Memory B cell (primary cell): Measurements from ENCODE around the gene CCDC66.
"Not testable (repeated sequence)": the region's sequence is repeated elsewhere in the genome, so short reads cannot be mapped to it uniquely, and the experiment has no call there.

Source experiments
- ATAC-seq: fragments of 150-1000 bp; cut with Tn5 transposase; 2 replicates; pipeline ENCODE4 v1.10.0; 2021; ENCODE audit warnings: low read depth, mild to moderate bottlenecking, moderate library complexity
- DNase-seq, 2 donors: peaks; one replicate each; pipeline ENCODE4 v3.0.0; 2022; ENCODE audit warnings: low spot score in 2 of 2
- H3K27ac Mint-ChIP-seq: one replicate; pipeline ENCODE4 v1.8.0; 2022; ENCODE audit warnings: mild to moderate bottlenecking, moderate library complexity, mixed read lengths
- H3K27me3 Mint-ChIP-seq: one replicate; pipeline ENCODE4 v1.8.0; 2022; ENCODE audit warnings: mixed read lengths
- H3K36me3 Mint-ChIP-seq: one replicate; pipeline ENCODE4 v1.8.0; 2022; ENCODE audit warnings: mild to moderate bottlenecking, mixed read lengths
- H3K4me1 Mint-ChIP-seq: one replicate; pipeline ENCODE4 v1.8.0; 2022; ENCODE audit warnings: mixed read lengths
- H3K4me3 Mint-ChIP-seq: one replicate; pipeline ENCODE4 v1.8.0; 2022; ENCODE audit warnings: mild to moderate bottlenecking, moderate library complexity, mixed read lengths
- H3K9me3 Mint-ChIP-seq: one replicate; pipeline ENCODE4 v1.8.0; 2022; ENCODE audit warnings: mixed read lengths

Gene CCDC66

DNA sequence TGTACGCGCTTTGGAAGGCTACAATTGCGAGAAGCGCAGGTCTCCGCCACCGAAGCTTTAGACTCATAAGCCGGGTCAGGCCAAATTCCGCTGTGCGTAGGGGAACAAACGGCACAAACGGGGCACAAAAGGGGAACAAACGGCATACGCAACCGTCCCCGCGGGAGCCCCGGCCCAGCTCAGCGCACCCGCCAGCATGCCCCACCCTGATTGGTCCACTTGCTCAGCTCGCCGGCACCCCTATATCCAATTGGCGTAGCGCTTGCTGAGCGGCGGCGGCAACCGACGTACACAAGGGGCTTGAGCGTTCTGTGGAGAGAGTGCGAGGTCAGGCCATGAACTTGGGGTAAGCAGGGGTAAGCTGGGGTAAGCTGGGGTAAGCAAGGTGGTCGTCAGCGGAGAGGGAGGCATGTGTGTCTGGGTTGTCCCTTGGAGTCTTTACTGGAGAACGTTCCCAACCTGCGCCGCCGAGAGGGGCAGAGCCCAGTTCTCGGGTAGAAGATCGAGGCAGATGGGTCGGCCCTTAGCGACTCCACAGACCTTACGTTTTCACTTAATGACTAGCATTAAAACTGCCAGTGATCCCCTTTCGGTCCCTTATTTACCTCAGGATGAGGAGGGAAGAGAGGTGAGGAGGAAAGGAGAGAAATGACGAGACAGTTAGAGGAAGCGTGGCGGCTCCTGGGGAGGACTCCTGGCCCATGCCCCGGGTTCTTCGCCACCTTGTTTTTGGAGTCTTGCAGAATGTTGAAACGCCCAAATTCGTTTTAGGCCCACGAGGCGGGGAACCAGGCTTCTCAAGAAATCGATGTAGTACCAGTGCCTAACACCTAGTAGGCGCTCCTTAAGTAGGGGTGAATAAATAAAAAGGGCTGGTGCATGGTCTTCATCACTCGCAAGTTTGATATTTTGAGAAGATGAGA is at the start of gene CCDC66:
CCDC66 (plus strand) TSS at position 268 of the 923 bp plus-strand sequence; CDS start at position 336, 68 bp downstream.
- DNase-seq: peak; percentile 86 to 92
- H3K27me3 Mint-ChIP-seq: no peaks in the 10 kb centered on the region
- H3K27ac Mint-ChIP-seq: peak within 1 kb of the TSS; percentile 98
- peaks cover 12% of the 10 kb centered on the region for H3K4me1 Mint-ChIP-seq
- H3K9me3 Mint-ChIP-seq: no peaks in the 10 kb centered on the region
- H3K36me3 Mint-ChIP-seq: peaks cover 9% of the 10 kb centered on the region
- H3K4me3 Mint-ChIP-seq: peak within 1 kb of the TSS; percentile 97
- ATAC-seq: peak; percentile 95

DNA sequence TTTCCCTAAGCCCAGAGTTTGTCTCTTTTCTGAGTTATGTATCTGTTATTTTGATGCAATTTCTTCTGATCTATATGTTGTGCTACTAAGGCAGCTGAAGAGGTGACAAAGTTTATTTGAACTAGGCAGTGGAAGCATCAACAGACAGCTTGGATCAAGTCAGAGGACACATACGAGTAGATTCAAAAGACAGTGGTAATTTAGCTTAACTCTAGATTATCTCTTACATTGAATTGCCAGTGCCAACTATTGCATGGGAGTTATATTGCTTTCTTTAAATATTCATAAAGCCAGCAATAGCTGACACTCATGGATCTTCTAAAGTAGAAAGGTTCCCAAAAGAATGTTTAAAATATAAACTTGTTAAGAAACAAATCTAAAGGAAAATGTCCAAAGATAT is 37.3 kb upstream of the CCDC66 start:
- DNase-seq: no peak
- Mint-ChIP-seq H3K27me3 (peaks cover 18% of the 10 kb centered on the region), H3K9me3 (peaks cover 4% of the 10 kb centered on the region), H3K27ac (no peak overlapping the region), H3K4me3 (no peak overlapping the region), H3K36me3 (no peaks in the 10 kb centered on the region), H3K4me1 (no peaks in the 10 kb centered on the region)
- no peak for ATAC-seq

DNA sequence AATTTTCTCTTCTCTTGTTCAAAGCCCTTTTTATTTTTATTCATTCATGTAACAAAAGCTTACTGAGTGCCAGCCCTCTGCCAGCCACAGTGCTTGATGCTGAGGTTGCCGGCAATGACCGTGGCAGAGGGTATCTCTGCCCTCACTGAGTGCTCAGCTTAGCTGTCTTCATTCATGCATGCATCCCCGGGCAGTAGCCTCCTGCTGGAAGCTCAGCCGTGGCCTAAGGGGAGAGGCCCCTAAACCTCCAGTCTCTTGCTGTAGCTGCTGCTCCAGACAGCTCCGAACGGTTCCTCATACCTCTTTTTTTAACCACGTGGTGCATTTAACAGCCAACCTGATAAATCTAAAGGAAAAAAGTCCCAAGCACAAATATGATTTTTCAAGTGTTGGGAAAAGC is 34.6 kb upstream of the CCDC66 start:
- Mint-ChIP-seq H3K27ac (no peak overlapping the region), H3K27me3 (peaks cover 14% of the 10 kb centered on the region), H3K4me3 (no peak overlapping the region), H3K36me3 (no peaks in the 10 kb centered on the region), H3K9me3 (peaks cover 4% of the 10 kb centered on the region), H3K4me1 (no peaks in the 10 kb centered on the region)
- no peak for ATAC-seq
- no peak for DNase-seq

DNA sequence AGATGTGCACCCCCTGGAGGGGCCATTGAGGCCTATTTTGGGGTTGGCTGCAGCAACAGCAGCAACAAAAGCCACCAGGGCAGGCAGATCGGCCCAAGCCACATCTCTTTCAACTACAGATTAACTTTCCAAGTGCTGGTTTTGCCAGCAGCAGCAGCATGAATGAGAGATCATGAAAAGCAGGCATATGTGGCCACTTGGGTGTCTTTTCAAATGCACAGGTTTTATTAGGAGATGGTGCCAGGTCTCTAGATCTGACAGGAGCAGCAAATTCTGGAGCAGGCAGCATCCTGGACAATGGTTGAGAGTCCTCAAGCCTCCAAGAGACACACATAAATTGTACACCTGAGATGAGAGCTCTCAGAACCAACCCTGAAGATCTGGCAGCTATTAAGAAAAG is 31.7 kb upstream of the CCDC66 start:
- Mint-ChIP-seq H3K9me3 (no peaks in the 10 kb centered on the region), H3K4me1 (no peaks in the 10 kb centered on the region), H3K27me3 (peaks cover 8% of the 10 kb centered on the region), H3K36me3 (no peaks in the 10 kb centered on the region), H3K27ac (no peak overlapping the region), H3K4me3 (no peak overlapping the region)
- DNase-seq (no peak), ATAC-seq (no peak)

DNA sequence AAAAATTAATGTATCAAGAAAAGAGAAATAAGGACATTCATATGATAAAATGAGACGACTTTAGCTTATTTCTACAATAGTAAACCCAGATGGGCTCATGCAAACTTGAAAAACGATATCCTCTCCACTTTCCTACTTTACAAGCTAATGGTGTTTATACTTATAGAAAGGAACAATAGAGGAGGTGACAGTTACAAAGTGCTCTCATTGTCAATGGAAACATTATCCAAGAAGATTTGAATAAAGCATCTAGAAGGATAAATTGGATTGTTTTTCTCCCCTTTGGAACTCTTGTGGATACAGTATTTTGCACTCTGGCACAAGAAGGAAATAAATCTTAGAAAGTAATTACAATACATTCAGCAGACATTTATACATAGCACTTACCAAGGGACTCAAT is 20.2 kb upstream of the CCDC66 start:
- Mint-ChIP-seq H3K4me3 (no peak overlapping the region), H3K36me3 (peaks cover 7% of the 10 kb centered on the region), H3K27me3 (peaks cover 15% of the 10 kb centered on the region), H3K27ac (no peak overlapping the region), H3K9me3 (peaks cover 13% of the 10 kb centered on the region), H3K4me1 (no peaks in the 10 kb centered on the region)
- DNase-seq (no peak), ATAC-seq (no peak)

DNA sequence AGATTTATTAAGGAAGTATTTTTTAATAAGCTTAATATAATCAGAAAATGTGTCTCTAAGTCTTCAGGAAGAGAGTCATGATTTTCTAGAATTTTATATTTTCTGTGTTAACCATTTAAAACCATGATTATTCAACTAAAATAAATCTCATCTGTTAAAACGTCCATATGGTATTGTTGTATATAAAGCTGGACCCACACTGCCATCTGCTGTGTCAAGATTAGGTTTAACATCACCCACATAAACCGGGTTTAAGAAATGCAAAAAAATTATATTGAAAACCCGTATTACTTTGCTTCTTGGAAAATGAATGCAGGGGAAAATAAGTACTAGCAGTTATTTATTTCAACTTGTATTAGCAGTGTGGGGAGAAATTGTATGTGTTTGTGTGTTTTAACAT is 9.5 kb upstream of the CCDC66 start:
- H3K36me3 Mint-ChIP-seq: no peaks in the 10 kb centered on the region
- peaks cover 3% of the 10 kb centered on the region for H3K9me3 Mint-ChIP-seq
- ATAC-seq (no peak), DNase-seq (no peak)
- H3K27ac Mint-ChIP-seq: no peak overlapping the region
- H3K4me1 Mint-ChIP-seq: no peaks in the 10 kb centered on the region
- no peak overlapping the region for H3K4me3 Mint-ChIP-seq
- peaks cover 13% of the 10 kb centered on the region for H3K27me3 Mint-ChIP-seq

DNA sequence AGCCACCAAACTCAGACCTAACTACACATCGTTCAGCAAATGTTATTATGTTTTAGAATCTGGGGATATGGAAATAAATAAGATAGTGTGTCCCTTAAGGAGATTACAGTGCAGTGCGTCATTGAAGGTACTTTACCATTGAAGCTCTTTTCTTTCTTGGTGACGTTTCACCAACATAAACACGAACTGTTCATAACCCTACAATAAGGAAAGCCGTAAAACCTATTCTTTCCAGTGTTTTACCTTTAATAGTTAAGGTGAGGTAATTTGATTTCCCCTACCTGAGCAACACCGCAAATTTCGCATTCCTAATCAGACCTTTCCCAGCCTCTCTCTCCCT is 826 bp downstream of the CCDC66 start:
- peaks cover 9% of the 10 kb centered on the region for H3K36me3 Mint-ChIP-seq
- ATAC-seq (no peak), DNase-seq (no peak)
- no peaks in the 10 kb centered on the region for H3K27me3 Mint-ChIP-seq
- no peaks in the 10 kb centered on the region for H3K9me3 Mint-ChIP-seq
- H3K4me1 Mint-ChIP-seq: peaks cover 12% of the 10 kb centered on the region
- H3K27ac Mint-ChIP-seq: peak overlapping the region; percentile 98
- peak overlapping the region; percentile 97 for H3K4me3 Mint-ChIP-seq

DNA sequence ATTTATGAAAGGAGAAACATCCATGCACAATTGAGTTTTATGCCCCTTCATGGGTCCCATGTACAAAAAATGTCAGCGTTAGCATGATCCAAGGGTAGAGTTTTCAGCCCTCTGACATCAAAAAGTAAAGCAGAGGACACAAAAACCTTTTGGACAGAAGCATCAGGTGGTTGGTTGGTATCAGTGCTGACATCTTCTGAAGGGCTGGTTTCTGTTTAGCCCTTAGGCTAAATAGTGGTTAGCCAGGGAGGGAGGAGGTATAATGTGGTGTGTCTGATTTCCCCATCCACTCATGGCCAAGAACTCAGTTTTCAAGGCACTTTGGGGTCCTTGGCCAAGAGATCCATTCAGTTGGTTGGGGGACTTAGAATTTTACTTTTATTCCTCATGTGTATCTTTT is 16.5 kb downstream of the CCDC66 start:
- Mint-ChIP-seq H3K27me3 (no peaks in the 10 kb centered on the region), H3K4me1 (peaks cover 18% of the 10 kb centered on the region), H3K27ac (no peak overlapping the region), H3K36me3 (peaks cover 42% of the 10 kb centered on the region), H3K4me3 (no peak overlapping the region), H3K9me3 (peaks cover 2% of the 10 kb centered on the region)
- DNase-seq (no peak), ATAC-seq (no peak)

DNA sequence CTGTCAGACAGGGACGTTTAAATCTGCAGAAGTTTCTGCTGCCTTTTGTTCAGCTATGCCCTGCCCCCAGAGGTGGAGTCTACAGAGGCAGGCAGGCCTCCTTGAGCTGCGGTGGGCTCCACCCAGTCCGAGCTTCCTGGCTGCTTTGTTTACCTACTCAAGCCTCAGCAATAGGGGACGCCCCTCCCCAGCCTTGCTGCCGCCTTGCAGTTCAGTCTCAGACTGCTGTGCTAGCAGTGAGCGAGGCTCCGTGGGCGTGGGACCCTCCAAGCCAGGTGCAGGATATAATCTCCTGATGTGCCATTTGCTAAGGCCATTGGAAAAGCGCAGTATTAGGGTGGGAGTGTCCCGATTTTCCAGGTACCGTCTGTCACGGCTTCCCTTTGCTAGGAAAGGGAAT is 25.0 kb downstream of the CCDC66 start:
- peaks cover 14% of the 10 kb centered on the region for H3K4me1 Mint-ChIP-seq
- not testable (repeated sequence) for H3K27ac Mint-ChIP-seq, H3K27me3 Mint-ChIP-seq, ATAC-seq, DNase-seq, H3K9me3 Mint-ChIP-seq, H3K4me3 Mint-ChIP-seq
- H3K36me3 Mint-ChIP-seq: peaks cover 38% of the 10 kb centered on the region

DNA sequence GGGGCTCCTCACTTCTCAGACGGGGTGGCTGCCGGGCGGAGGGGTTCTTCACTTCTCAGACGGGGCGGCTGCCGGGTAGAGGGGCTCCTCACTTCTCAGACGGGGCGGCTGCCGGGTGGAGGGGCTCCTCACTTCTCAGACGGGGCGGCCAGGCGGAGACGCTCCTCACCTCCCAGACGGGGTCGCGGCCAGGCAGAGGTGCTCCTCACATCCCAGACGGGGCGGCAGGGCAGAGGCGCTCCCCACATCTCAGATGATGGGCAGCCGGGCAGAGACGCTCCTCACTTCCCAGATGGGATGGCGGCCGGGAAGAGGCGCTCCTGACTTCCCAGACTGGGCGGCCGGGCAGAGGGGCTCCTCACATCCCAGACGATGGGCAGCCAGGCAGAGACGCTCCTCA is 27.3 kb downstream of the CCDC66 start:
- not testable (repeated sequence) for ATAC-seq, H3K4me3 Mint-ChIP-seq, H3K27ac Mint-ChIP-seq, H3K27me3 Mint-ChIP-seq, H3K9me3 Mint-ChIP-seq, H3K4me1 Mint-ChIP-seq, DNase-seq
- H3K36me3 Mint-ChIP-seq: peaks cover 21% of the 10 kb centered on the region

DNA sequence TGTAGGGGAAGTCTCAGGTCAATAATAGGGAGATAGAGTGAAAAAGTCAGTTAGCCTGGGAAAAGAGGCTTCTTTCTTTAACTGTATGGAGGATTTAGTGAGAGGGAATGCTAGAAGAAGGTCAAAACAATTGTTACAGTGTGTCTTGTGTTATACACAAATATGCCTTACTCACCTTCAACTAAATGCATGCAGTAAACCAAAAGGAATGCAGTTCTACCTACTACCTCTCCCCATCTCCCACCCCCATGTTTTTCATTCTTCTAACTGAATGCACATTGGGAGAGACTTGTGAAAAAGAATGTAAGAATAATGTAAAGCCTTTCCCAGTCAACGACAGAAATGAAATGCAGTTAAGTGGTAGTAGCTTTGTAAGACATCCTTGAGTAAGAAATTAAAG is 33.8 kb downstream of the CCDC66 start:
- H3K36me3 Mint-ChIP-seq: peaks cover 16% of the 10 kb centered on the region
- peaks cover 2% of the 10 kb centered on the region for H3K4me1 Mint-ChIP-seq
- H3K9me3 Mint-ChIP-seq: no peaks in the 10 kb centered on the region
- no peak for DNase-seq
- no peaks in the 10 kb centered on the region for H3K27me3 Mint-ChIP-seq
- H3K27ac Mint-ChIP-seq: peak overlapping the region; percentile 28
- no peak overlapping the region for H3K4me3 Mint-ChIP-seq
- ATAC-seq: no peak

DNA sequence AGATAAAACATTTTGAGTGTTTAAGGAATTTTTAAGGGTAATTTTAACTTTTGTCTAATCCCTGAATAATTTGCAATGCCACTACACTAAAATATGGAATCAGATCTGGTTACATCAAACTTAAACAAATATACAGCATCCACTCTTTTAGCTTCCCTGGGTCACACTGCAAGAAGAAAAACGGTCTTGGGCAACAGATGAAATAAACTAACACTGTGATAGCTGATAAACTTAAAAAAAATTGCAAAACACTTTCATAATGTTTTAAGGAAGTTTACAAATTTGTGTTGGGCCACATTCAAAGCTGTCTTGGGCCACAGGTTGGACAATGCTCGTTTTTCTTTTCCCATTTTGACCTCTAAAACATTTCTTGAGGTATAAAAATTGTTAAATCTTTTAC is 34.3 kb downstream of the CCDC66 start:
- H3K27me3 Mint-ChIP-seq: no peaks in the 10 kb centered on the region
- peaks cover 2% of the 10 kb centered on the region for H3K4me1 Mint-ChIP-seq
- H3K4me3 Mint-ChIP-seq: no peak overlapping the region
- H3K27ac Mint-ChIP-seq: peak overlapping the region; percentile 28
- no peak for ATAC-seq
- no peak for DNase-seq
- H3K36me3 Mint-ChIP-seq: peaks cover 19% of the 10 kb centered on the region
- H3K9me3 Mint-ChIP-seq: no peaks in the 10 kb centered on the region

DNA sequence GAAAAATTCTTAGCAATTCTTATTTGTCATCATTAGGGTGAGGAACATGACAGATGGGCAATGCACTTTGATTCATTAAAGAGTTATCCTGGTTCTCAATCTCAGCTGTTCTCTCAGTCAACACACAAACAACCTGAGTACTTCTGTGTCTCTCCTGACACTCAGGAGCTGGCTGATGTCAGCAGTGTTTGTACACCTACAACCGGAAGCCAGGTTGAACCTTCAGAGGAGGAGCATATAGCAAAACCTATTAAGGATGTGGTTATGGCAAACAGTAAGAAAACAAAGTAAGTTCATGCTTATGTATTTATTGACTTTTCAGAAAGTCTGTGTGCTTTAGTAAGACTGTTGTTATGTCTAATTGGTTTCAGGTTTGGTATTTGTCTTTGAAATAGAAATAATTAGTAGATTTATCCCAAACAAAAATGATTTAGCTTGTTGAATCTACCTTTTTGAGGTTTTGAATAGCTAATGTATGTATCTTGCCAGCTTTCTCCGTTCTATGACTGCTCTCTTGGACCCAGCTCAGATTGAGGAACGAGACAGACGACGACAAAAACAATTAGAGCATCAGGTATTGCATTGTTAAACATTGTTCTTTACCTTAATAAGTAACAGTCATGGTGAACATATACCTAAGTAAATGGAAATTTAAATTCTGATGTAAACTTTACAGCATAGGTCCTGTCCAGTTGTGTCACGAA is 36.6 kb downstream of the CCDC66 start:
- Mint-ChIP-seq H3K27ac (no peak overlapping the region), H3K9me3 (no peaks in the 10 kb centered on the region), H3K27me3 (no peaks in the 10 kb centered on the region), H3K4me1 (peaks cover 6% of the 10 kb centered on the region), H3K36me3 (peaks cover 32% of the 10 kb centered on the region), H3K4me3 (no peak overlapping the region)
- ATAC-seq (no peak), DNase-seq (no peak)

DNA sequence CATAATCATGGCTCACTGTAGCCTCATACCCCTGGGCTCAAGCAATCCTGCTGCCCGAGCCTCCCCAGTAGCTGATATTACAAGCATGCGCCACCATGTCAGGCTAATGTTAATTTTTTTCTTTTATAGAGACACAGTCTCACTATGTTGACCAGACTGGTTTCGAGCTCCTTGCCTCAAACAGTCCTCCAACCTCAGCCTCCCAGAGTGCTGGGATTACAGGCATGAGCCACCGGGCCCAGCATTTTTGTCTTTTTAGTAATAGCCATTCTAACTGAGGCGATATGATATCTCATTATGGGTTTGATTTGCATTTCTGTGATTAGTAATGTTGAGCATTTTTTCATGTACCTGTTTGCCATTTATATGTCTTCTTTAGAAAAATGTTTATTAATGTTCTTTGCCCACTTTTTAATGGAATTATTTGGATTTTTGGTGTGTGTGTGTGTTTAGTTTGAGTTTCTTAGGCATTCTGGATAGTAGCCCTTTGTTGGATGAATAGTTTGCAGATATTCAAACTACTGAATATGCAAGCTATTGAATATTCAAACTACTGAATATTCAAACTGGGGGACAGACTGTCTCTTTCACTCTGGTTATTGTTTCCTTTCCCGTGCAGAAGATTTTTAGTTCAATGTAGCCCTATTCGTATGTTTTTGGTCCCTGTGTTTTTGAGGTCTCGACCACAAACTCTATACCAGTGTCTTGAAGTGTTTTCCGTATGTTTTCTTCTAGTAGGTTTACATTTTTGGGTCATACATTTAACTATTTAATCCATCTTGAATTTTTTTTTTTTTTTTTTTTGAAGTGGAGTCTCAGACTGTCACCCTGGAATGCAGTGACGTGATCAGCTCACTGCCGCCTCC is 39.2 kb downstream of the CCDC66 start:
- H3K36me3 Mint-ChIP-seq: peaks cover 54% of the 10 kb centered on the region
- no peak overlapping the region for H3K4me3 Mint-ChIP-seq
- no peak overlapping the region for H3K27ac Mint-ChIP-seq
- H3K4me1 Mint-ChIP-seq: peaks cover 5% of the 10 kb centered on the region
- H3K9me3 Mint-ChIP-seq: no peaks in the 10 kb centered on the region
- DNase-seq: no peak
- no peak for ATAC-seq
- H3K27me3 Mint-ChIP-seq: no peaks in the 10 kb centered on the region
